Liver (tissue), 3 donors: ENCODE measurements around the gene FUT7.

Experiments used
- CTCF ChIP-seq: fragments of 150-350 bp; IDR thresholded peaks from 2 replicates; pipeline ENCODE4 v1.5.1; 2017; ENCODE audit warnings: improper control_type of control experiment, low read depth, low read length; ENCODE audit not compliant: missing input control
- GABPA ChIP-seq, 2 donors: IDR thresholded peaks in 1 of 2; conservative IDR thresholded peaks in 1 of 2; 2 replicates each; pipeline ENCODE4 v1.6.1; 2016; ENCODE audit warnings: antibody characterized with exemption in 2 of 2, mild to moderate bottlenecking in 1 of 2, moderate library complexity in 1 of 2
- HNF4G ChIP-seq: IDR thresholded peaks from 2 replicates; pipeline ENCODE4 v1.6.1; 2016; ENCODE audit warnings: antibody characterized with exemption
- JUND ChIP-seq, 2 donors: IDR thresholded peaks; 2 replicates each; pipeline ENCODE4 v1.6.1; 2016; ENCODE audit warnings: antibody characterized with exemption in 2 of 2
- MAX ChIP-seq: IDR thresholded peaks from 2 replicates; pipeline ENCODE4 v1.6.1; 2016; ENCODE audit warnings: antibody characterized with exemption
- RAD21 ChIP-seq, 2 donors: IDR thresholded peaks; 2 replicates each; pipeline ENCODE4 v1.6.1; 2016; ENCODE audit warnings: antibody characterized with exemption in 2 of 2, mild to moderate bottlenecking in 2 of 2
- TAF1 ChIP-seq: conservative IDR thresholded peaks from 2 replicates; pipeline ENCODE4 v1.6.1; 2016; ENCODE audit warnings: antibody characterized with exemption, mild to moderate bottlenecking
- YY1 ChIP-seq: IDR thresholded peaks from 2 replicates; pipeline ENCODE4 v1.6.1; 2016; ENCODE audit warnings: antibody characterized with exemption, mild to moderate bottlenecking
- TF ChIP-seq, protein P1 (sequence below): IDR thresholded peaks from 2 replicates; pipeline ENCODE4 v1.6.1; 2016; ENCODE audit warnings: antibody characterized with exemption
- TF ChIP-seq, protein P2 (sequence below): IDR thresholded peaks from 2 replicates; pipeline ENCODE4 v1.6.1; 2016; ENCODE audit warnings: antibody characterized with exemption
- donor health status: healthy.
- donor health status: healthy.

DNA sequence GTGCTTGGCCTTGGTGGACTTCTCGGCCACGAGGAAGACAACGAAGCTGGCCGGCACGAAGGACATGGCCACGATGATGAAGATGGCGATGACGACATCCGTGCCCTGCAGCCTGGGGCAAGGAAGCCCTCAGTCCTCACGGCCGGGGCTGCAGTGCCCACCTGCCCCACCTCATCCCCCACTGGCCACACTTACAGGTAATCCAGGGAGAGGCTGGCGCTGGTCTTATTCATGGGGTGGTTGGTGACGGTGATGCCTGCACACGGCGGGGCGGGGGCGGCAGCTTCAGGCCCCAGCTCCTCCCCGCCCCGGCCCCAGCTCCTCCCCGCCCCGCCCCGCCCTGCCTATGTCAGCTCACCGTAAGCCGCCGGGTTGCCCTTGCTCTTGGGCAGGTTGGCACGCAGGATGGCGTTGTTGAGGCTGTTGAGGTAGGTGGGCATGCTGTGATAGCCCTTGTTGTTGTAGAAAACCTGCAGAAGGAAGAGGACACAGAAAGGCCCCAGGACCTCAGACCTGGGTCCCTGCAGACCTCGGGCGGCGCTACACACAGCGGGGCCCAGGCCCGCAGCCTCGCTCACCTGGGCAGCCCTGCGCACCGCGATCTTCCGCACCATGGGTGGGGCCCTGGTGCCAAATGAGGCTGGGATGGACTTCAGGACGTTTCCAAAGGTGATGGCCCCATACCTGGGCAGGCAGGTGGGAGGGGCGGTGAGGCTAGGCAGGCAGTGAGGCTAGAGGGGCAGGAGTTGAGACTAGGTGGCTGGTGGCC is 19.8 kb downstream of the FUT7 start:
- TF ChIP-seq TAF1 (no peak), CTCF (no peak), HNF4G (no peak), JUND (IDR thresholded peaks at IDR 0.05) (no peak), GABPA (IDR thresholded peaks at IDR 0.05 in 1 of 2, conservative IDR thresholded peaks at IDR 0.05 in 1 of 2) (no peak), RAD21 (IDR thresholded peaks at IDR 0.05) (no peak), MAX (no peak), YY1 (no peak)
- TF ChIP-seq, protein P1, sequence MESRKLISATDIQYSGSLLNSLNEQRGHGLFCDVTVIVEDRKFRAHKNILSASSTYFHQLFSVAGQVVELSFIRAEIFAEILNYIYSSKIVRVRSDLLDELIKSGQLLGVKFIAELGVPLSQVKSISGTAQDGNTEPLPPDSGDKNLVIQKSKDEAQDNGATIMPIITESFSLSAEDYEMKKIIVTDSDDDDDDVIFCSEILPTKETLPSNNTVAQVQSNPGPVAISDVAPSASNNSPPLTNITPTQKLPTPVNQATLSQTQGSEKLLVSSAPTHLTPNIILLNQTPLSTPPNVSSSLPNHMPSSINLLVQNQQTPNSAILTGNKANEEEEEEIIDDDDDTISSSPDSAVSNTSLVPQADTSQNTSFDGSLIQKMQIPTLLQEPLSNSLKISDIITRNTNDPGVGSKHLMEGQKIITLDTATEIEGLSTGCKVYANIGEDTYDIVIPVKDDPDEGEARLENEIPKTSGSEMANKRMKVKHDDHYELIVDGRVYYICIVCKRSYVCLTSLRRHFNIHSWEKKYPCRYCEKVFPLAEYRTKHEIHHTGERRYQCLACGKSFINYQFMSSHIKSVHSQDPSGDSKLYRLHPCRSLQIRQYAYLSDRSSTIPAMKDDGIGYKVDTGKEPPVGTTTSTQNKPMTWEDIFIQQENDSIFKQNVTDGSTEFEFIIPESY: no peak
- TF ChIP-seq, protein P2, sequence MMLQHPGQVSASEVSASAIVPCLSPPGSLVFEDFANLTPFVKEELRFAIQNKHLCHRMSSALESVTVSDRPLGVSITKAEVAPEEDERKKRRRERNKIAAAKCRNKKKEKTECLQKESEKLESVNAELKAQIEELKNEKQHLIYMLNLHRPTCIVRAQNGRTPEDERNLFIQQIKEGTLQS: no peak
